GM12873 (cell line): ENCODE results near the gene NDUFAF4.

Experiments
- TF ChIP-seq, protein P1 (sequence below): IDR thresholded peaks from 2 replicates; pipeline ENCODE4 v1.5.1; 2012; ENCODE audit warnings: low read depth, mild to moderate bottlenecking, moderate library complexity, low read length, control low read depth; ENCODE audit not compliant: insufficient read depth; ENCODE audit errors: missing control alignments

The NDUFAF4 gene

GRCh38 chr6:96913621-96914020, 15.9 kb upstream of the NDUFAF4 start:
- TF ChIP-seq, protein P1, sequence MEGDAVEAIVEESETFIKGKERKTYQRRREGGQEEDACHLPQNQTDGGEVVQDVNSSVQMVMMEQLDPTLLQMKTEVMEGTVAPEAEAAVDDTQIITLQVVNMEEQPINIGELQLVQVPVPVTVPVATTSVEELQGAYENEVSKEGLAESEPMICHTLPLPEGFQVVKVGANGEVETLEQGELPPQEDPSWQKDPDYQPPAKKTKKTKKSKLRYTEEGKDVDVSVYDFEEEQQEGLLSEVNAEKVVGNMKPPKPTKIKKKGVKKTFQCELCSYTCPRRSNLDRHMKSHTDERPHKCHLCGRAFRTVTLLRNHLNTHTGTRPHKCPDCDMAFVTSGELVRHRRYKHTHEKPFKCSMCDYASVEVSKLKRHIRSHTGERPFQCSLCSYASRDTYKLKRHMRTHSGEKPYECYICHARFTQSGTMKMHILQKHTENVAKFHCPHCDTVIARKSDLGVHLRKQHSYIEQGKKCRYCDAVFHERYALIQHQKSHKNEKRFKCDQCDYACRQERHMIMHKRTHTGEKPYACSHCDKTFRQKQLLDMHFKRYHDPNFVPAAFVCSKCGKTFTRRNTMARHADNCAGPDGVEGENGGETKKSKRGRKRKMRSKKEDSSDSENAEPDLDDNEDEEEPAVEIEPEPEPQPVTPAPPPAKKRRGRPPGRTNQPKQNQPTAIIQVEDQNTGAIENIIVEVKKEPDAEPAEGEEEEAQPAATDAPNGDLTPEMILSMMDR = no peak

- TF ChIP-seq, protein P1 = no peak
Measured at GRCh38 chr6:96911751-96912150, 14.1 kb upstream of the NDUFAF4 start.

DNA sequence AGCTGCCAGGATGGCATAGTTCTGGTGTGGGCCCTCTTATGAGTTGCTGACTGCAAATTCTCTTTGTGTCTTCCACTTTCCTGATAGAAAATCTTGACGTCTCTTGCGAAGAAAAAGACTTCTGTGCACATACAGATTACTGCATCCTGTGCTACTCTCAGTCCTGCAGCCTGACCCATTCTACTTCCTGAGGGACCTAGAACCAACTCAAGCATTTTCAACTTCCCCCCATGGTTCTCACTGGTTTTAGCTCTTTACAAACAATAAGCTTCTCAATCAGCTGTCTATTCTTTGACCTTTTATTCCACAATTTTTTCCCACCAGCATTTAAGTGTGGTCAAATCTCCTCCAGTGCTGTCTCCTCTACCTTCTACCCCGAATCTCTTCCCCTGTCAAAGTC, 13.5 kb upstream of the NDUFAF4 start:
- TF ChIP-seq, protein P1 = no peak

DNA sequence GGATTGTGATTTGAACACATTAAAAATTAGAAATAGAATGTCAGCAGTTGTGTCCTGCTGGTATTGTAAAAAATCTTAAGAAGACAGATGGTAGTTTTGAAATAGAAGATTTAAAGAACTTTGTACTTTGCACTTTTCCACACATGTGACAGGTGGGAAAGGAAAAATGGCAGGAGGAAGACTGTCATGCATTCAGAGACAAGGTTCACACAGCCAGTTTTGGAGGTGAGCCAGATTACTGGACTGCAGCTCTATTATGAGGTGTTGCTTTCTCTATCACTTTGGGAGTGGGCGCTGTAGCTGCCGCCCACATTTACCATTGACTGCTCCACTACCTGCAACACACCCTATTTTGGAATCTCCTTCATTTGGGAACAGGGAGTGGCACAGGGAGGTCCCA, 12.1 kb upstream of the NDUFAF4 start:
- TF ChIP-seq, protein P1 = no peak

DNA sequence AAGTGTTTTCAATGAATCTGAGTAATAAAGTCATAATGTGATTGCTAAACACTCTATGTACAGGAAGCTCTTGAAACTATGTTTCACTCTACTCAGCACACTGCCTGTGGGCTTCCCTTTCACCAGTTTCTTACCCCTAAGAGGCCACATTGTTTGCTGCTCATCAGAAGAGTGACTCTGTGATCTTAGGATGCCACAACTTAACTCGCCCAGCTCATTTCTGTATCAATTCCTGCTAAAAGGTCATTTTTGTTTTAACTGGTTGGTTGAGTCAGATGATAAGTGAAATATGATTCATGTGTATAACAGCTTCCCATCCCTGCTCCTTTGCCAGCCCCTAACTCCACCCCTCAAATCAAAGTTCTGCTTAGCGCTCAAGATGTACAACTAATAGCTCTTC, 9.8 kb upstream of the NDUFAF4 start:
- TF ChIP-seq, protein P1 = no peak

GRCh38 chr6:96900873-96901272, 3.2 kb upstream of the NDUFAF4 start:
- TF ChIP-seq, protein P1 = no peak

DNA sequence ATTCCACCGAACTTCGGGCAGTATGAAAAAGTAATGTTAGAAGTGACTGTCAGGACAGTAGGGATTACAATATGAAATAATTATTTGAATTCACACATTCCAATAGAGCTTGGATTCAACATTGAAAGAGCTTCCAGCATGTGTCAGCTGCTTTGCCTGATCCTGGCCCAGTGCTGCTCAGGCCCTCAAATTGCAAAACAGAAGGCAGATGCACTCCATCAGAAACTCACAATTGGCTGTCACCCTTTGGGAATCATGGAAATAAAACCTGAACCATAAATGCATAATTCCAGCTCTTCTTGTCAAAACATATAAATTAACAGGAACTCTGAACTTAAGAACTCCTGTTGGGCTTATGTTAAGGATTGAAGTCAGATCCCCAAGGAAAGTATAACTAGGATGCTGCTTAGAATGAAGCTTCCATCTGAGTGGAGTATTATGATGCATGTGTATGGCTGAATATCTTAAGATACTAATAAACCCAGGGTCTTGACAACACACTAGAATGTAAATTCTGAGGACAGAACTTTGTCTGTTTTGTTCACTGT, 1.8 kb upstream of the NDUFAF4 start:
- TF ChIP-seq, protein P1 = no peak
